H1 (cell line): ENCODE data around the gene CCDC9B. TPM values are rescaled to one million over a fixed set of nuclear protein-coding genes. Genes with fewer than 3 reads are reported as not detected.

Experiments used
- EP300 ChIP-seq, 2 experiments: IDR thresholded peaks; 1 replicate in 1 of 2; 2 replicates in 1 of 2; pipeline ENCODE4 v1.6.1; 2011 to 2012; ENCODE audit warnings: low read depth in 2 of 2, low read length in 2 of 2, mild to moderate bottlenecking in 2 of 2, borderline replicate concordance in 1 of 2, inconsistent platforms in 1 of 2, moderate library complexity in 1 of 2
- RFX5 ChIP-seq: IDR thresholded peaks from 2 replicates; pipeline ENCODE4 v1.6.1; 2011; ENCODE audit warnings: low read depth, low read length, improper control_type of control experiment, borderline replicate concordance
- polyA plus RNA-seq, 7 experiments: library from polyadenylated mRNA; depleted of rRNA in 3 of 7; stranded (reverse) in 5 of 7; unstranded in 2 of 7; fragments of >200 nt in 5 of 7; fragments of 200-250 nt in 2 of 7; gene quantifications; 1 replicate in 5 of 7; 2 replicates in 1 of 7; 4 replicates in 1 of 7; pipeline versions ENCODE4 v1.2.1 to v1.2.3, GENCODE V29; 2011 to 2013; ENCODE audit warnings: missing spikeins in 2 of 7, mixed read lengths in 2 of 7
- total RNA-seq: library from RNA; stranded (reverse); fragmentation: NEBNext Ultra II Directional; extraction: Animal tissue kit (Norgen Biotek cat#: 25700); gene quantifications from 2 replicates; pipeline ENCODE4 v1.2.1, GENCODE V29; 2021

CCDC9B gene
- total and polyA plus RNA-seq, 2 of the 8 experiments (the other 6 are each of a cell fraction or from before 2014, with no cell fraction given): 0.45 to 0.78 TPM

- TF ChIP-seq EP300 (IDR thresholded peaks at IDR 0.05; ENCODE audit: borderline replicate concordance in 1 of 2, low read depth in 2 of 2, low read length in 2 of 2): no peak
- no peak for TF ChIP-seq RFX5
Observed at GRCh38 chr15:40331026-40331425, 9.7 kb downstream of the CCDC9B start (continued).
